GM13976 (cell line): ENCODE data around the gene RETREG1.
A peak's percentile ranks its signal among the peaks of the same experiment; 100 is the strongest.

Source experiments
- DNase-seq: peaks from one replicate; pipeline ENCODE4 v3.0.0; 2012; ENCODE audit warnings: low spot score
- CTCF ChIP-seq: IDR thresholded peaks from 2 replicates; pipeline ENCODE4 v1.5.1; 2012; ENCODE audit warnings: borderline replicate concordance, mild to moderate bottlenecking; ENCODE audit not compliant: insufficient read depth; ENCODE audit errors: extremely low read depth, missing control alignments, control extremely low read depth
- in situ Hi-C: fragments of 300-500 bp; cut with MboI; formaldehyde crosslinking; loops from one replicate; pipeline ENCODE4 v1.12.0; 2022; ENCODE audit warnings: low sequenced_read_pairs, mixed read lengths, inconsistent platforms; ENCODE audit not compliant: unreplicated experiment

Gene RETREG1

GRCh38 chr5:16552666-16553343 lies 64.0 kb downstream of the RETREG1 start:
- TF ChIP-seq CTCF: peak; percentile 62
- in situ Hi-C loops: loop anchor here (5.0 to 25.0 kb wide), 2 partner anchors 86 to 391 kb away; partner anchors contain the start of gene ZNF622
- peak; percentile 42 for DNase-seq

- DNase-seq: no peak
Measured at GRCh38 chr5:16551628-16552027, 65.2 kb downstream of the RETREG1 start.

GRCh38 chr5:16550316-16550952 lies 66.4 kb downstream of the RETREG1 start:
- in situ Hi-C loops: loop anchor here (5.0 to 25.0 kb wide), 2 partner anchors 83 to 388 kb away; partner anchors contain the start of gene ZNF622
- TF ChIP-seq CTCF: peak; percentile 75
- DNase-seq: peak; percentile 66

More at GRCh38 chr5:16551628-16552027, 65.2 kb downstream of the RETREG1 start:
- in situ Hi-C loops: loop anchor here (5.0 to 25.0 kb wide), 2 partner anchors 84 to 389 kb away; partner anchors contain the start of gene ZNF622
- TF ChIP-seq CTCF: no peak

- DNase-seq: no peak
- TF ChIP-seq CTCF: no peak
- in situ Hi-C loops: loop anchor here (5.0 to 25.0 kb wide), 2 partner anchors 82 to 387 kb away; partner anchors contain the start of gene ZNF622
Measured at GRCh38 chr5:16549491-16550206, 67.1 kb downstream of the RETREG1 start.

GRCh38 chr5:16548812-16549211 lies 68.0 kb downstream of the RETREG1 start:
- no peak for DNase-seq
- no peak for TF ChIP-seq CTCF
- in situ Hi-C loops: no loop called here

- in situ Hi-C loops: no loop called here
- no peak for DNase-seq
- no peak for TF ChIP-seq CTCF
Measured at GRCh38 chr5:16548115-16548514, 68.7 kb downstream of the RETREG1 start.
